GM18511 (cell line): ENCODE results near the gene PELI2.
A peak's percentile ranks its signal among the peaks of the same experiment; 100 is the strongest.

Experiments
- ATAC-seq: cut with Tn5 transposase; IDR thresholded peaks from one replicate; pipeline ENCODE4 v1.9.1; 2021; ENCODE audit warnings: mild to moderate bottlenecking, moderate library complexity; ENCODE audit not compliant: unreplicated experiment

The PELI2 gene

GRCh38 chr14:56170877-56171422, 52.7 kb downstream of the PELI2 start:
- ATAC-seq = no peak

GRCh38 chr14:56172074-56172473, 53.9 kb downstream of the PELI2 start:
- no peak for ATAC-seq

GRCh38 chr14:56172571-56172971, 54.4 kb downstream of the PELI2 start:
- no peak for ATAC-seq

GRCh38 chr14:56173365-56173922, 55.2 kb downstream of the PELI2 start:
- no peak for ATAC-seq

- ATAC-seq = no peak
These were observed 57.6 kb downstream of the PELI2 start for GRCh38 chr14:56175773-56176172.

GRCh38 chr14:56176530-56176929, 58.3 kb downstream of the PELI2 start:
- ATAC-seq = no peak

GRCh38 chr14:56177036-56177435, 58.8 kb downstream of the PELI2 start:
- ATAC-seq = no peak

GRCh38 chr14:56180754-56181542, 62.7 kb downstream of the PELI2 start:
- no peak for ATAC-seq

- ATAC-seq = no peak
These were observed 63.5 kb downstream of the PELI2 start for GRCh38 chr14:56181681-56182085.

GRCh38 chr14:56182410-56182809, 64.2 kb downstream of the PELI2 start:
- no peak for ATAC-seq

GRCh38 chr14:56183631-56184157, 65.5 kb downstream of the PELI2 start:
- ATAC-seq = no peak

GRCh38 chr14:56185992-56186391, 67.8 kb downstream of the PELI2 start:
- no peak for ATAC-seq

- ATAC-seq = no peak
These were observed 69.5 kb downstream of the PELI2 start for GRCh38 chr14:56187736-56188135.

- no peak for ATAC-seq
These were observed 71.1 kb downstream of the PELI2 start for GRCh38 chr14:56189307-56189706.

GRCh38 chr14:56193347-56193746, 75.1 kb downstream of the PELI2 start:
- ATAC-seq = no peak

GRCh38 chr14:56194042-56194441, 75.8 kb downstream of the PELI2 start:
- no peak for ATAC-seq

GRCh38 chr14:56195223-56195622, 77.0 kb downstream of the PELI2 start:
- no peak for ATAC-seq

GRCh38 chr14:56195704-56196103, 77.5 kb downstream of the PELI2 start:
- ATAC-seq = peak; percentile 80

GRCh38 chr14:56196274-56196673, 78.1 kb downstream of the PELI2 start:
- no peak for ATAC-seq

- no peak for ATAC-seq
These were observed 78.9 kb downstream of the PELI2 start for GRCh38 chr14:56197150-56197549.

- ATAC-seq = no peak
These were observed 80.2 kb downstream of the PELI2 start for GRCh38 chr14:56198438-56198837.
